Parathyroid adenoma (tissue), 2 donors: ENCODE data around the gene SKA2.
A peak's percentile ranks its signal among the peaks of the same experiment; 100 is the strongest.

Experiments
- H2AFZ ChIP-seq: fragments of 300-600 bp; sonication (generic); one replicate; pipeline ENCODE4 v1.7.0; 2017; ENCODE audit warnings: antibody characterized with exemption, mild to moderate bottlenecking
- H3K27ac ChIP-seq: fragments of 300-600 bp; sonication (generic); one replicate; pipeline ENCODE4 v1.7.0; 2017
- H3K27me3 ChIP-seq: fragments of 300-600 bp; sonication (generic); one replicate; pipeline ENCODE4 v1.7.0; 2017; ENCODE audit warnings: low read length; ENCODE audit not compliant: control insufficient read depth, insufficient read depth
- H3K36me3 ChIP-seq: fragments of 300-600 bp; sonication (generic); one replicate; pipeline ENCODE4 v1.7.0; 2017; ENCODE audit warnings: low read length; ENCODE audit not compliant: control insufficient read depth, insufficient read depth
- H3K4me1 ChIP-seq: fragments of 300-600 bp; sonication (generic); one replicate; pipeline ENCODE4 v1.7.0; 2017; ENCODE audit warnings: control low read depth
- H3K4me2 ChIP-seq: fragments of 300-600 bp; sonication (generic); one replicate; pipeline ENCODE4 v1.7.0; 2017; ENCODE audit warnings: low read length
- H3K4me3 ChIP-seq: fragments of 300-600 bp; sonication (generic); one replicate; pipeline ENCODE4 v1.7.0; 2017; ENCODE audit warnings: low read depth, low read length
- H3K79me2 ChIP-seq: fragments of 300-600 bp; sonication (generic); one replicate; pipeline ENCODE4 v1.7.0; 2017; ENCODE audit warnings: control low read depth
- H3K9ac ChIP-seq: fragments of 300-600 bp; sonication (generic); one replicate; pipeline ENCODE4 v1.7.0; 2017; ENCODE audit warnings: mild to moderate bottlenecking
- H3K9me3 ChIP-seq: fragments of 300-600 bp; sonication (generic); one replicate; pipeline ENCODE4 v1.7.0; 2017; ENCODE audit warnings: low read length; ENCODE audit not compliant: control insufficient read depth
- CTCF ChIP-seq: fragments of 300-600 bp; sonication (generic); IDR thresholded peaks from one replicate; pipeline ENCODE4 v1.7.0; 2017; ENCODE audit warnings: antibody characterized with exemption, mild to moderate bottlenecking
- donor health status: primary hyperparathyroidism.

Gene SKA2

DNA sequence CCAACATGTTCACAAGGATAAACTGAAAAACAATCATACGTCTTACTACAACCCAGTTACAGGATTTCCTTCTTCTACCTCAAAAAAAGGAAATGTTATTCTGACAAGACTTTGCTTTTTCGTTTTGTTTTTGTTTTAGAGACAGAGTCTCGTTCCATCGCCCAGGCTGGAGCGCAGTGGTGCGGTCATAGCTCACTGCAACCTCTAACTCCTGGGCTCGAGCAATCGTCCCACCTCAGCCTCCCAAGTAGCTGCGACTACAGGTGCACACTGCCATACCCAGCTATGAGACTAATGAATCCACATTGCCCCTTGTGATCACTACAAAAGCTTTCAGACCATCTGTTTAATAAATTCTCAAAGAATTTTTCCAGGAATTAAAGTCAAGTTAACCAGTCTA, 39.5 kb downstream of the SKA2 start:
- no peak overlapping the region for H3K27ac ChIP-seq
- no peak overlapping the region for H3K4me2 ChIP-seq
- no peaks in the 10 kb centered on the region for H3K27me3 ChIP-seq
- no peak overlapping the region for H3K4me3 ChIP-seq
- no peaks in the 10 kb centered on the region for H3K9me3 ChIP-seq
- H2AFZ ChIP-seq = no peak overlapping the region
- H3K9ac ChIP-seq = no peak overlapping the region
- no peaks in the 10 kb centered on the region for H3K79me2 ChIP-seq
- no peak for TF ChIP-seq CTCF
- no peaks in the 10 kb centered on the region for H3K36me3 ChIP-seq
- no peaks in the 10 kb centered on the region for H3K4me1 ChIP-seq

GRCh38 chr17:59111539-59111938, 43.4 kb downstream of the SKA2 start:
- H3K27ac ChIP-seq = no peak overlapping the region
- no peaks in the 10 kb centered on the region for H3K79me2 ChIP-seq
- TF ChIP-seq CTCF = no peak
- no peaks in the 10 kb centered on the region for H3K36me3 ChIP-seq
- no peaks in the 10 kb centered on the region for H3K9me3 ChIP-seq
- H3K4me3 ChIP-seq = no peak overlapping the region
- no peak overlapping the region for H3K9ac ChIP-seq
- no peak overlapping the region for H3K4me2 ChIP-seq
- no peaks in the 10 kb centered on the region for H3K27me3 ChIP-seq
- no peaks in the 10 kb centered on the region for H3K4me1 ChIP-seq
- no peak overlapping the region for H2AFZ ChIP-seq

GRCh38 chr17:59110973-59111372, 44.0 kb downstream of the SKA2 start:
- no peaks in the 10 kb centered on the region for H3K79me2 ChIP-seq
- H3K36me3 ChIP-seq = no peaks in the 10 kb centered on the region
- no peak overlapping the region for H3K4me3 ChIP-seq
- no peak for TF ChIP-seq CTCF
- no peak overlapping the region for H3K4me2 ChIP-seq
- no peaks in the 10 kb centered on the region for H3K9me3 ChIP-seq
- H3K27ac ChIP-seq = no peak overlapping the region
- H3K9ac ChIP-seq = no peak overlapping the region
- no peaks in the 10 kb centered on the region for H3K27me3 ChIP-seq
- no peak overlapping the region for H2AFZ ChIP-seq
- no peaks in the 10 kb centered on the region for H3K4me1 ChIP-seq

DNA sequence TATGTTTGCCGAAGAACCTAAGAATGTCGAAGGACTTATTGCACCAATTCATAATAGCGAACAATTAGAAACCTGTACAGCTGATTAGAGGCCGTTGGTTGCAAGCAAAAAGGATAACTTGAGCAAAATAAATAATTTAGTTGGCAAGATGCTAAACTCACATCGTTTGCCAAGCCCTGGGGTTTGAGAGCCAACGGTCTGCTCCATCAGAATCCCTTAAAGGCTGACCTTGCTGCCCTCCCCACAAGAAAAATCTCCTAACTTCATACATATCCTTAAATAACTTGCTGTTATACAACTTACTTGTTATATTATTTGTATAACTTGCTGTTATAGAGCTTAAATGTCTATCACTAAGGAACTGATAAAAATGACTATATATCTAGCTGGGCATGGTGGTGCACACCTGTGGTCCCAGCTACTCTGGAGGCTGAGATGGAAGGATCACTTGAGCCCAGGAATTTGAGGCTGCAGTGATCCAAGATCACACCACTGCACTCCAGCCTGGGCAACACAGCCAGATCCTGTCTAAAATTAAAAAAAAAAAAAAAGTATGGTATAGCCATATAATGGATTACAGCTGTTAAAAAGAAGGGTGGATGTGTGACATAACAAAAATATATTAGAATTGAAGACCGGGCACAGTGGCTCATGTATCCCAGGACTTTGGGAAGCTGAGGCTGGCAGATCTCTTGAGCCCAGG, 46.4 kb downstream of the SKA2 start:
- Histone ChIP-seq H2AFZ (no peak overlapping the region), H3K9me3 (no peaks in the 10 kb centered on the region), H3K36me3 (no peaks in the 10 kb centered on the region), H3K4me3 (no peak overlapping the region), H3K9ac (no peak overlapping the region), H3K27me3 (no peaks in the 10 kb centered on the region), H3K27ac (no peak overlapping the region), H3K79me2 (peaks cover 3% of the 10 kb centered on the region), H3K4me1 (peaks cover 4% of the 10 kb centered on the region), H3K4me2 (no peak overlapping the region)
- TF ChIP-seq CTCF = no peak

- peak overlapping the region; percentile 84 for H3K27ac ChIP-seq
- H3K9me3 ChIP-seq = no peaks in the 10 kb centered on the region
- H3K4me1 ChIP-seq = peaks cover 4% of the 10 kb centered on the region
- H3K4me2 ChIP-seq = peak overlapping the region; percentile 75
- TF ChIP-seq CTCF = no peak
- H3K79me2 ChIP-seq = peaks cover 3% of the 10 kb centered on the region
- no peaks in the 10 kb centered on the region for H3K36me3 ChIP-seq
- H2AFZ ChIP-seq = peak overlapping the region; percentile 90
- H3K27me3 ChIP-seq = no peaks in the 10 kb centered on the region
- H3K4me3 ChIP-seq = peak overlapping the region; percentile 85
- H3K9ac ChIP-seq = no peak overlapping the region
Observed at GRCh38 chr17:59107306-59107670, 47.7 kb downstream of the SKA2 start.
